Measurements from ENCODE around the gene PTCHD1. TPM values are rescaled to one million over a fixed set of nuclear protein-coding genes. Genes with fewer than 3 reads are reported as not detected.

PTCHD1 gene
- total RNA-seq, 2 experiments from 2014 or later = not detected

GRCh38 chrX:23369027-23369426 lies 34.4 kb downstream of the PTCHD1 start:
- H3K4me3 Mint-ChIP-seq = no peak overlapping the region
- intact Hi-C loops (cut with micrococcal nuclease) = no loop called here
- no peaks in the 10 kb centered on the region for H3K9me3 Mint-ChIP-seq
- H3K36me3 Mint-ChIP-seq (ENCODE audit: low read depth) = no peaks in the 10 kb centered on the region
- no peaks in the 10 kb centered on the region for H3K4me1 Mint-ChIP-seq (ENCODE audit: low read depth)
- H3K27ac Mint-ChIP-seq = no peak overlapping the region
- CTCF ChIA-PET = no interaction called here
- DNase-seq = no peak
- H3K27me3 Mint-ChIP-seq (ENCODE audit: low read depth) = peaks cover 4% of the 10 kb centered on the region

GRCh38 chrX:23372220-23372902 lies 37.7 kb downstream of the PTCHD1 start:
- H3K27me3 Mint-ChIP-seq (ENCODE audit: low read depth) = peaks cover 6% of the 10 kb centered on the region
- intact Hi-C loops (cut with micrococcal nuclease) = no loop called here
- H3K36me3 Mint-ChIP-seq (ENCODE audit: low read depth) = no peaks in the 10 kb centered on the region
- H3K4me3 Mint-ChIP-seq = no peak overlapping the region
- no peaks in the 10 kb centered on the region for H3K9me3 Mint-ChIP-seq
- no peaks in the 10 kb centered on the region for H3K4me1 Mint-ChIP-seq (ENCODE audit: low read depth)
- H3K27ac Mint-ChIP-seq = no peak overlapping the region
- CTCF ChIA-PET = no interaction called here
- no peak for DNase-seq

GRCh38 chrX:23373129-23373804 lies 38.6 kb downstream of the PTCHD1 start:
- Mint-ChIP-seq H3K4me1 (ENCODE audit: low read depth) (no peaks in the 10 kb centered on the region), H3K27me3 (ENCODE audit: low read depth) (peaks cover 6% of the 10 kb centered on the region), H3K27ac (no peak overlapping the region), H3K36me3 (ENCODE audit: low read depth) (no peaks in the 10 kb centered on the region), H3K9me3 (no peaks in the 10 kb centered on the region), H3K4me3 (no peak overlapping the region)
- DNase-seq = no peak
- intact Hi-C loops (cut with micrococcal nuclease) = no loop called here
- CTCF ChIA-PET = no interaction called here

GRCh38 chrX:23374291-23374690 lies 39.6 kb downstream of the PTCHD1 start:
- H3K27ac Mint-ChIP-seq = no peak overlapping the region
- H3K36me3 Mint-ChIP-seq (ENCODE audit: low read depth) = no peaks in the 10 kb centered on the region
- intact Hi-C loops (cut with micrococcal nuclease) = no loop called here
- no peaks in the 10 kb centered on the region for H3K9me3 Mint-ChIP-seq
- CTCF ChIA-PET = no interaction called here
- H3K4me3 Mint-ChIP-seq = no peak overlapping the region
- no peak for DNase-seq
- H3K27me3 Mint-ChIP-seq (ENCODE audit: low read depth) = peaks cover 2% of the 10 kb centered on the region
- H3K4me1 Mint-ChIP-seq (ENCODE audit: low read depth) = no peaks in the 10 kb centered on the region

- no peak overlapping the region for H3K4me3 Mint-ChIP-seq
- H3K27me3 Mint-ChIP-seq (ENCODE audit: low read depth) = peaks cover 2% of the 10 kb centered on the region
- no peak overlapping the region for H3K27ac Mint-ChIP-seq
- H3K4me1 Mint-ChIP-seq (ENCODE audit: low read depth) = peaks cover 2% of the 10 kb centered on the region
- intact Hi-C loops (cut with micrococcal nuclease) = no loop called here
- CTCF ChIA-PET = interaction anchor here (0.6 kb wide), 1 partner anchor 524 kb away, joined by 3 read pairs; no protein-coding TSS in a partner anchor
- no peaks in the 10 kb centered on the region for H3K36me3 Mint-ChIP-seq (ENCODE audit: low read depth)
- DNase-seq = no peak
- no peaks in the 10 kb centered on the region for H3K9me3 Mint-ChIP-seq
Observed at GRCh38 chrX:23376581-23376980, 41.9 kb downstream of the PTCHD1 start.

GRCh38 chrX:23380581-23380980 lies 45.9 kb downstream of the PTCHD1 start:
- intact Hi-C loops (cut with micrococcal nuclease) = no loop called here
- CTCF ChIA-PET = no interaction called here
- Mint-ChIP-seq H3K4me3 (no peak overlapping the region), H3K9me3 (no peaks in the 10 kb centered on the region), H3K4me1 (ENCODE audit: low read depth) (peaks cover 6% of the 10 kb centered on the region), H3K36me3 (ENCODE audit: low read depth) (no peaks in the 10 kb centered on the region), H3K27me3 (ENCODE audit: low read depth) (peaks cover 3% of the 10 kb centered on the region), H3K27ac (no peak overlapping the region)
- DNase-seq = no peak

- CTCF ChIA-PET = no interaction called here
- Mint-ChIP-seq H3K27me3 (ENCODE audit: low read depth) (peaks cover 3% of the 10 kb centered on the region), H3K36me3 (ENCODE audit: low read depth) (no peaks in the 10 kb centered on the region), H3K4me3 (peak overlapping the region; percentile 20), H3K9me3 (no peaks in the 10 kb centered on the region), H3K27ac (no peak overlapping the region), H3K4me1 (ENCODE audit: low read depth) (peaks cover 6% of the 10 kb centered on the region)
- intact Hi-C loops (cut with micrococcal nuclease) = no loop called here
- peak; percentile 6 for DNase-seq
Observed at GRCh38 chrX:23381099-23382087, 46.7 kb downstream of the PTCHD1 start.

GRCh38 chrX:23382572-23382971 lies 47.9 kb downstream of the PTCHD1 start:
- intact Hi-C loops (cut with micrococcal nuclease) = no loop called here
- DNase-seq = no peak
- CTCF ChIA-PET = no interaction called here

GRCh38 chrX:23383411-23383810 lies 48.8 kb downstream of the PTCHD1 start:
- Mint-ChIP-seq H3K4me1 (ENCODE audit: low read depth) (peaks cover 6% of the 10 kb centered on the region), H3K27me3 (ENCODE audit: low read depth) (peaks cover 3% of the 10 kb centered on the region), H3K4me3 (no peak overlapping the region), H3K36me3 (ENCODE audit: low read depth) (no peaks in the 10 kb centered on the region), H3K9me3 (no peaks in the 10 kb centered on the region), H3K27ac (no peak overlapping the region)
- intact Hi-C loops (cut with micrococcal nuclease) = no loop called here
- no peak for DNase-seq
- CTCF ChIA-PET = no interaction called here

More at GRCh38 chrX:23382572-23382971, 47.9 kb downstream of the PTCHD1 start:
- H3K36me3 Mint-ChIP-seq (ENCODE audit: low read depth) = no peaks in the 10 kb centered on the region
- no peak overlapping the region for H3K4me3 Mint-ChIP-seq
- peaks cover 6% of the 10 kb centered on the region for H3K4me1 Mint-ChIP-seq (ENCODE audit: low read depth)
- no peak overlapping the region for H3K27ac Mint-ChIP-seq
- peaks cover 3% of the 10 kb centered on the region for H3K27me3 Mint-ChIP-seq (ENCODE audit: low read depth)
- H3K9me3 Mint-ChIP-seq = no peaks in the 10 kb centered on the region

- H3K36me3 Mint-ChIP-seq (ENCODE audit: low read depth) = no peaks in the 10 kb centered on the region
- no peak overlapping the region for H3K4me3 Mint-ChIP-seq
- CTCF ChIA-PET = no interaction called here
- peaks cover 6% of the 10 kb centered on the region for H3K4me1 Mint-ChIP-seq (ENCODE audit: low read depth)
- no peak for DNase-seq
- H3K27ac Mint-ChIP-seq = no peak overlapping the region
- peaks cover 3% of the 10 kb centered on the region for H3K27me3 Mint-ChIP-seq (ENCODE audit: low read depth)
- intact Hi-C loops (cut with micrococcal nuclease) = no loop called here
- H3K9me3 Mint-ChIP-seq = no peaks in the 10 kb centered on the region
Observed at GRCh38 chrX:23385242-23385641, 50.6 kb downstream of the PTCHD1 start.

- H3K36me3 Mint-ChIP-seq (ENCODE audit: low read depth) = no peaks in the 10 kb centered on the region
- H3K9me3 Mint-ChIP-seq = no peaks in the 10 kb centered on the region
- intact Hi-C loops (cut with micrococcal nuclease) = no loop called here
- CTCF ChIA-PET = no interaction called here
- no peak overlapping the region for H3K27ac Mint-ChIP-seq
- H3K27me3 Mint-ChIP-seq (ENCODE audit: low read depth) = peaks cover 3% of the 10 kb centered on the region
- no peak for DNase-seq
- peaks cover 6% of the 10 kb centered on the region for H3K4me1 Mint-ChIP-seq (ENCODE audit: low read depth)
- no peak overlapping the region for H3K4me3 Mint-ChIP-seq
Observed at GRCh38 chrX:23386260-23386659, 51.6 kb downstream of the PTCHD1 start.

GRCh38 chrX:23386726-23387125 lies 52.1 kb downstream of the PTCHD1 start:
- Mint-ChIP-seq H3K27me3 (ENCODE audit: low read depth) (peaks cover 2% of the 10 kb centered on the region), H3K9me3 (no peaks in the 10 kb centered on the region), H3K27ac (no peak overlapping the region), H3K4me3 (no peak overlapping the region), H3K4me1 (ENCODE audit: low read depth) (peaks cover 2% of the 10 kb centered on the region), H3K36me3 (ENCODE audit: low read depth) (no peaks in the 10 kb centered on the region)
- intact Hi-C loops (cut with micrococcal nuclease) = no loop called here
- CTCF ChIA-PET = no interaction called here
- DNase-seq = no peak

Measured in activated naive CD4-positive, alpha-beta T cell treated with anti-CD3 and anti-CD28 coated beads for 36 hours (primary cell).